Mesendoderm (in vitro differentiated cells): Measurements from ENCODE around the gene PSMA5.

Experiments
- DNase-seq: peaks from one replicate; pipeline ENCODE4 v3.0.0; 2013
- H2AK5ac ChIP-seq: 2 replicates; pipeline ENCODE4 v1.6.1; 2013; ENCODE audit warnings: low read length, inconsistent platforms
- H2BK120ac ChIP-seq: 2 replicates; pipeline ENCODE4 v1.6.1; 2013; ENCODE audit warnings: low read depth, mild to moderate bottlenecking, low read length, moderate library complexity, mixed read lengths
- H2BK15ac ChIP-seq: replicated peaks from 2 replicates; pipeline ENCODE4 v1.6.1; 2013; ENCODE audit warnings: low read depth, mild to moderate bottlenecking, moderate library complexity
- H2BK5ac ChIP-seq: 2 replicates; pipeline ENCODE4 v1.6.1; 2013; ENCODE audit warnings: low read length, inconsistent platforms
- H3K18ac ChIP-seq: 2 replicates; pipeline ENCODE4 v1.6.1; 2013; ENCODE audit warnings: mild to moderate bottlenecking, low read length, mixed read lengths
- H3K23ac ChIP-seq: one replicate; pipeline ENCODE4 v1.6.1; 2013; ENCODE audit warnings: low read length
- H3K27ac ChIP-seq: 2 replicates; pipeline ENCODE4 v1.5.1; 2013; ENCODE audit warnings: low read depth, mild to moderate bottlenecking, inconsistent platforms, low read length, moderate library complexity
- H3K27me3 ChIP-seq: 2 replicates; pipeline ENCODE4 v1.6.1; 2013; ENCODE audit warnings: low read length, control low read depth, mild to moderate bottlenecking, inconsistent platforms; ENCODE audit not compliant: insufficient read depth, poor library complexity
- H3K36me3 ChIP-seq: 2 replicates; pipeline ENCODE4 v1.6.1; 2013; ENCODE audit warnings: low read length, inconsistent platforms; ENCODE audit not compliant: control insufficient read depth, insufficient read depth
- H3K4ac ChIP-seq: one replicate; pipeline ENCODE4 v1.6.1; 2013; ENCODE audit warnings: low read depth, mild to moderate bottlenecking, low read length, moderate library complexity
- H3K4me1 ChIP-seq: 2 replicates; pipeline ENCODE4 v1.6.1; 2013; ENCODE audit warnings: low read depth, low read length, inconsistent platforms; ENCODE audit not compliant: control insufficient read depth
- H3K4me2 ChIP-seq: 2 replicates; pipeline ENCODE4 v1.6.1; 2013; ENCODE audit warnings: low read length
- H3K4me3 ChIP-seq: 2 replicates; pipeline ENCODE4 v1.5.1; 2013; ENCODE audit warnings: mild to moderate bottlenecking, low read length
- H3K56ac ChIP-seq: one replicate; pipeline ENCODE4 v1.6.1; 2013; ENCODE audit warnings: low read length
- H3K79me1 ChIP-seq: 2 replicates; pipeline ENCODE4 v1.6.1; 2013; ENCODE audit warnings: low read length, inconsistent platforms
- H3K79me2 ChIP-seq: 2 replicates; pipeline ENCODE4 v1.6.1; 2013; ENCODE audit warnings: mild to moderate bottlenecking, low read length; ENCODE audit not compliant: control insufficient read depth, insufficient read depth
- H3K9ac ChIP-seq: 2 replicates; pipeline ENCODE4 v1.6.1; 2013; ENCODE audit warnings: low read length, inconsistent platforms
- H4K5ac ChIP-seq: one replicate; pipeline ENCODE4 v1.6.1; 2013; ENCODE audit warnings: low read length
- H4K8ac ChIP-seq: one replicate; pipeline ENCODE4 v1.6.1; 2013; ENCODE audit warnings: low read depth, mild to moderate bottlenecking, control low read depth, low read length, moderate library complexity
- WGBS: extraction: QIAGEN DNeasy Blood & Tissue Kit; methylation state at CpG from one replicate; pipeline ENCODE4 v1.1.7; 2013; ENCODE audit warnings: low lambda C conversion rate, missing lambda C conversion rate; ENCODE audit not compliant: insufficient coverage; ENCODE audit errors: extremely low coverage; 5-methylcytosine and 5-hydroxymethylcytosine counted together

The PSMA5 gene

DNA sequence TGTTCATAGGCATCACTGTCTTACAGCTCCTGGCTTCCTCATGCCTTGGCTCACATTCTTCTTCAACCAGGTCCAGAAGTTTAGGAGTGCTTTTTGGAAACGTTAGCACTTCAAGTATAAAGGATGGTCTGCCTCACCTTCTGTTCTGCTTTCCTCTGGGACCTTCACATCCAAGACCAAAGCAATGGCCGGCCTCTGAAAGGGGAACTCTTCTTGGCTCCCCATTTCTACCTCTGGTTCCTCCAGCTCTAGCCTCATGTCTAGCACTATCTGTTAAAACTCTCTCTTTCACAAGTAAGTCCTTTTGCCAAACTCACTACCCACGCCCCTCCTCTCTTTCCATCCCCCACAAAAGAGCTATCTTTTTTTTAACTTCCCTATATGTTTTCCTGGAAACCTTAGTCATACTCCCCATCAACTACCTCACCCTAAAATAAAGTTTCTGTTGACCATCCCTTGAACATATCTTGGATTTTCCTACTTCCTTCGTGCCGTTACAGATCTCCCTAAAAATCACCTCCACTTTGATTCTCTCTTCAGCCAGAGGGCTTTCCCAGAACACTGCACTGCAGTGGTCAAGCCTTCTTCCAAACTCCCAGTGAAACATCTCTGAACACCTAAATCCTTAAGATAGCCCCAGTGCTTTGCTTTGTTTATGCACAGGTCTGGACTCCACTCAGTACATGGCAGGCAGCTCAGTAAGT is 36.5 kb downstream of the PSMA5 start:
- Histone ChIP-seq H3K4ac (no peak overlapping the region), H3K18ac (no peak overlapping the region), H3K23ac (no peak overlapping the region), H3K27ac (no peak overlapping the region), H3K79me2 (peaks cover 13% of the 10 kb centered on the region), H2BK5ac (no peak overlapping the region), H4K5ac (no peak overlapping the region), H3K4me1 (no peaks in the 10 kb centered on the region), H2BK120ac (no peak overlapping the region), H3K4me3 (no peak overlapping the region), H3K9ac (no peak overlapping the region), H4K8ac (no peak overlapping the region), H3K4me2 (no peak overlapping the region), H2AK5ac (no peak overlapping the region), H3K79me1 (peaks cover 10% of the 10 kb centered on the region), H3K27me3 (no peaks in the 10 kb centered on the region), H2BK15ac (no peak overlapping the region), H3K56ac (no peak overlapping the region), H3K36me3 (no peaks in the 10 kb centered on the region)
- 100% methylated on average over 1 of the region's 5 CpGs for WGBS
- no peak for DNase-seq

DNA sequence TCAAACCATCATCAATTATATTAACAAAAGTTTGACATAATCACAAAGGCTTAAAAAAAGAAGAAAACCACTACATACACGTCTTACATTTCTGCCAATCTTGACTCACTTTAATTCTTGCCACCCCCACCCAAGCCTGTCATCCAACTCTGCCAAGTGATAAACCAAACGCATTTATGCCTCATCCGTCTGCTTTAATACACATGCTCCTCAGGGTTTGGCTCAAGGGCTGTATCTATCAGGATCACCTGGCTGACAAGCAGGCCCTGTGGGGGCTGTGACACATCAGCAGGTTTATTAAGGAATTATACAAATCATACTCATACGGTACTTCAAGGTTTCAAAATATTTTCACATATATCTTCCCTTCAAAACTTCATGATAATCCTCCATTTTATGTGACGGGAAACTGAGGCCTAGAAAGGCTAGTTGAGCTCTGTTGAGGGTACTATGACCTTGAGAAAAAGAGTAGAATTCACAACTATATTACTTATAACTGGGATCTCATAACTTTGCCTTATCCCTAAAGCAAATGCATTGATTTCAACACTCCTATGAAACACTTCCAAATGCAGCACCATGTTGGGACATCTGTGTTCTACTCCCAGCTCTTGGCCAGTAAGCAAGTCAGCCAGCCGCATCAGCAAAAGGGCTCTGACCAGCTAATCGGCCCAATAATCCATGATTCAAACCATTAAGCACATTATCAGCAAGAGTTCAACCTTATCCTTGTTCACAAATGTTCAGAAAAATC is 37.2 kb downstream of the PSMA5 start:
- Histone ChIP-seq H3K36me3 (no peaks in the 10 kb centered on the region), H2BK5ac (no peak overlapping the region), H3K4me3 (no peak overlapping the region), H2BK120ac (no peak overlapping the region), H3K4ac (no peak overlapping the region), H3K23ac (no peak overlapping the region), H3K27ac (no peak overlapping the region), H3K27me3 (no peaks in the 10 kb centered on the region), H3K79me1 (peaks cover 10% of the 10 kb centered on the region), H3K56ac (no peak overlapping the region), H2BK15ac (no peak overlapping the region), H3K9ac (no peak overlapping the region), H3K79me2 (peaks cover 14% of the 10 kb centered on the region), H4K8ac (no peak overlapping the region), H3K4me1 (no peaks in the 10 kb centered on the region), H2AK5ac (no peak overlapping the region), H3K4me2 (no peak overlapping the region), H3K18ac (no peak overlapping the region), H4K5ac (no peak overlapping the region)
- no CpG with 5 or more reads among the region's 7 CpGs for WGBS
- DNase-seq = no peak

GRCh38 chr1:109388208-109388711 is 38.0 kb downstream of the PSMA5 start:
- Histone ChIP-seq H3K36me3 (no peaks in the 10 kb centered on the region), H2BK120ac (no peak overlapping the region), H3K4me2 (no peak overlapping the region), H3K23ac (no peak overlapping the region), H3K27me3 (no peaks in the 10 kb centered on the region), H3K9ac (no peak overlapping the region), H3K56ac (no peak overlapping the region), H2AK5ac (no peak overlapping the region), H2BK15ac (no peak overlapping the region), H3K27ac (no peak overlapping the region), H2BK5ac (no peak overlapping the region), H4K5ac (no peak overlapping the region), H3K18ac (no peak overlapping the region), H3K4me1 (peaks cover 4% of the 10 kb centered on the region), H3K4me3 (no peak overlapping the region), H3K79me2 (peaks cover 14% of the 10 kb centered on the region), H3K79me1 (peaks cover 10% of the 10 kb centered on the region), H4K8ac (no peak overlapping the region), H3K4ac (no peak overlapping the region)
- no CpG with 5 or more reads among the region's 5 CpGs for WGBS
- no peak for DNase-seq

DNA sequence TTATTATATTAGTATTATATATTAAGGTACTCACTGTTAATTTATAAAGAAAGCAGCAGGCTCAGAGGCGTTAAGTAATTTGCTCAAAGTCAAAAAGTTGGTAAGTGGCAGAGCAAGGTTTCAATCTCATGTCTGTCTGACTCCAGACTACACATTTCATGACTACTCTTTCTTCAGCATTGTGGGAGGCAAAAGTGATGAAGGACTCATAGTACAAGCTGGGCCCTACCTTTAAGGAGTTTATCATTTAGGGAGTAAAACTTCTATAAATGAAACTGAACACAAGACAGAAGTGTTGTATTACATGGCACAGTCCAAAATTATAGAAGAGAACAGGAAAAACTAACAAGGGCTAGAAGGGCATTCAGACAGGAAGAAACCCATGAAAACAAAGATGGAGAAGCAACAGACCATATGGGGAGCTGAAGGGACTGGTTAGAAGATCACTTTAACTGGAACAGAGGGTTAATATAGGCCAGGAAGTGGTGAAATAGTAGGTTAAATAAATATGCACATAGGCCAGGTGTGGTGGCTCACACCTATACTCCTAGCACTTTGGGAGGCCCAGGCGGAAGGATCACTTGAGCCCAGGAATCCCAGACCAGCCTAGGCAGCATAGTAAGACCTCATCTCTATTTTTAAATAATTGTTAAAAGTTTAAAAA is 40.1 kb downstream of the PSMA5 start:
- Histone ChIP-seq H3K36me3 (no peaks in the 10 kb centered on the region), H2BK15ac (no peak overlapping the region), H3K27ac (no peak overlapping the region), H3K9ac (no peak overlapping the region), H4K8ac (no peak overlapping the region), H3K23ac (no peak overlapping the region), H3K18ac (no peak overlapping the region), H3K79me2 (peaks cover 14% of the 10 kb centered on the region), H3K27me3 (no peaks in the 10 kb centered on the region), H3K4me3 (no peak overlapping the region), H3K79me1 (peaks cover 10% of the 10 kb centered on the region), H3K4me1 (peaks cover 4% of the 10 kb centered on the region), H3K4ac (no peak overlapping the region), H2BK120ac (no peak overlapping the region), H4K5ac (no peak overlapping the region), H3K56ac (no peak overlapping the region), H2BK5ac (no peak overlapping the region), H2AK5ac (no peak overlapping the region), H3K4me2 (no peak overlapping the region)
- no peak for DNase-seq
- no CpG with 5 or more reads among the region's 2 CpGs for WGBS

- no peak for DNase-seq
- H3K9ac ChIP-seq = no peak overlapping the region
- H3K27ac ChIP-seq = no peak overlapping the region
- peaks cover 4% of the 10 kb centered on the region for H3K4me1 ChIP-seq
- no peak overlapping the region for H3K4me2 ChIP-seq
- no peaks in the 10 kb centered on the region for H3K36me3 ChIP-seq
- H2BK15ac ChIP-seq = no peak overlapping the region
- no CpG with 5 or more reads among the region's 2 CpGs for WGBS
- H4K5ac ChIP-seq = no peak overlapping the region
- H3K56ac ChIP-seq = no peak overlapping the region
- H3K4ac ChIP-seq = no peak overlapping the region
- H4K8ac ChIP-seq = no peak overlapping the region
- no peak overlapping the region for H2AK5ac ChIP-seq
- no peak overlapping the region for H2BK5ac ChIP-seq
- no peak overlapping the region for H2BK120ac ChIP-seq
- H3K4me3 ChIP-seq = no peak overlapping the region
- peaks cover 14% of the 10 kb centered on the region for H3K79me2 ChIP-seq
- H3K27me3 ChIP-seq = no peaks in the 10 kb centered on the region
- H3K79me1 ChIP-seq = peaks cover 10% of the 10 kb centered on the region
- no peak overlapping the region for H3K18ac ChIP-seq
- H3K23ac ChIP-seq = no peak overlapping the region
These were observed 40.8 kb downstream of the PSMA5 start for GRCh38 chr1:109385417-109385816.
